CD4-positive, alpha-beta T cell treated with Interleukin-15 for 1 hour (primary cell): ENCODE data around the gene C4orf50.

Source experiments
- DNase-seq: peaks from one replicate; pipeline ENCODE4 v3.0.0-alpha.2; 2020

C4orf50 gene

DNA sequence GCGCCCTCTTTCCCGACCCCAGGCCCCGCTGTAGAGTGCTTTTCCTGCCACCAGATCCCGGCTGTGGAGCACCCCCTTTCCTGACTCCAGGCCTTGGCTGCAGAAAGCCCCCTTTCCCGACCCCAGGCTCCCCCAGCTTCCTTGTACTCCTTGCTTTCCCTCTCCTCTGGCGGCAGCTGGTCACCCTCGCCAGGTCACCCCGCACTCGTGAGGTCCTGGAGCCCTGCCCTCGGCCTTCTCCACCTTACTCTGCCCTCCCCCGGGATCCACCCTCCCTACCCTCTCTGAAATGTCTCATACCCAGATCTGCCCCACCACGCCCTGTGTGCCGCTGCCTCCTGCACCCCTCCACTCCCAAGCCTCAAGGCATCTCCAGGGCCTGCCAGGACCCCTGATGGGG is 25.0 kb upstream of the C4orf50 start:
- no peak for DNase-seq

DNA sequence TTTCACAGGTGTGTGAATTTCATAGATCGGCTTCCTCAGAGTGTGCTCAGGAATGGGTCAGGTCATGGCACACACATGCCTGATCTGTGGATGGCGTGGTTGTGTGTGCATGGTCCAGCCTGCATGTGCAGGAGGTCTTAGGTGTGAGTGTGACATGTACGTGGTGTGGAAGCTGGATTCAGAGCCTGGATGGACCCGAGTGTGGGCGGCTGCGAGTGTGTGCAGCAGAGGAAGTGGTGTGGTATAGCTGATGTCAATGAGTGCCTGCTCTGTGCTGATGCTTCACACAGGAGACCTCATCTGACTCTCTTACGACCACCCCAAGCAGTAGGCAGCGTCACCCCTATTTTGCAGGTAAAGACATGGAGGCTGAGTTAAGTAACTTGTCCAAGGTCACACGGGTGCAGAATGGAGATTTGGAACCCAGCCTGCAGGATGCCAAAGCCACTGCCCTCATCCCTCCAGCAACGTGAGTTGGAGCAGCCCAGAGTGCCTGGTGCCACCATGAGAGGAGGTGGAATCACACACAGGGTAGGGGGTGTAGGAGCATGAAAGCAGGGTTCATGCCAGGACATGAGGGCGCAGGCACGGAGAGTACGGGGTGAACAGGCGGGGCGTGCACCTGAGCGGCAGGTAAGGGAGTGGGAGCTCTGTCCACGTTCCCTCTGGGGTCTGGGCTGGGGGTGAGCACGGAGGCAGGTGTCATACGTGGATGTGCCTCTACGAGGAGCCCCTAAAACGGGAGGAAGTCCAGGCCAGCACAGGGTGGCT is 24.2 kb upstream of the C4orf50 start:
- no peak for DNase-seq

DNA sequence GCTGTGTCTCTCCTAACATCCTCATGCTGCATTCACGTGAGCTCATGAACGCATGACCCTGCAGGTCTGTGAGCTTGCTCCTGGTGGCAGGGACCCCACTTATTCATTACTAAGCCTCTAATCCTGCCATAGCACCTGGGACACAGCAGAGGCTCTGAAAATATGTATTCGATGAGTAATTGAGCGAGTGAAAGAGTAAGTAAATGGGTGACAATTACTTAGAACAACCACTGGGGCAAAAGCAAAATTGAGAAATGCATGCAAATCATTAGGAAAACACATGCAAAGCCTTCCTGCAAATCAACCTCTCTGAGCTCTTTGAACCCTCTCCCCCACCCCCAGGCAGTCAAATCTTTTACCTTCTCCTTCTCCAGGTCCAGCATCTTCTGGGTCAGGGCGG is 23.6 kb upstream of the C4orf50 start:
- no peak for DNase-seq

DNA sequence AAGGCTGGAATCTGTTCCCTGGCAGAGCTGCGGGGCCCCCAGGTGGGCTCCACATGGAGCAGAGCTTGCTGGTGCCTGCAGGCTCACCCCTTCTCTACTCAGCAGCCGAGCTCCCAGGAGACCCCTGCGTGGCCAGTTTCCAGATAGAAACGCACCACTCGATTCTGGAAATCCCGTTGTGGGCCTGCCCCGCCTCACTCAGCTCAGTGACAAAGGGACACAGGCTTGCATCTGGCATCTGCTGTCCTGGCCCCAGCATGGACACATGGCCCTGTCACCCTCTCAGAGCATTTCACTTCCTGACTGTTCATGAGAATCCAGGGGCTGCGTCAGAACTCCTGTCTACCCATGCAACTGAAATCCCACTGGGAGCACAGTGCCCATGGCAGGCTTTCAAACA is 20.5 kb upstream of the C4orf50 start:
- no peak for DNase-seq

GRCh38 chr4:6035786-6036185 is 17.6 kb upstream of the C4orf50 start:
- no peak for DNase-seq

GRCh38 chr4:6033381-6033780 is 15.2 kb upstream of the C4orf50 start:
- no peak for DNase-seq

DNA sequence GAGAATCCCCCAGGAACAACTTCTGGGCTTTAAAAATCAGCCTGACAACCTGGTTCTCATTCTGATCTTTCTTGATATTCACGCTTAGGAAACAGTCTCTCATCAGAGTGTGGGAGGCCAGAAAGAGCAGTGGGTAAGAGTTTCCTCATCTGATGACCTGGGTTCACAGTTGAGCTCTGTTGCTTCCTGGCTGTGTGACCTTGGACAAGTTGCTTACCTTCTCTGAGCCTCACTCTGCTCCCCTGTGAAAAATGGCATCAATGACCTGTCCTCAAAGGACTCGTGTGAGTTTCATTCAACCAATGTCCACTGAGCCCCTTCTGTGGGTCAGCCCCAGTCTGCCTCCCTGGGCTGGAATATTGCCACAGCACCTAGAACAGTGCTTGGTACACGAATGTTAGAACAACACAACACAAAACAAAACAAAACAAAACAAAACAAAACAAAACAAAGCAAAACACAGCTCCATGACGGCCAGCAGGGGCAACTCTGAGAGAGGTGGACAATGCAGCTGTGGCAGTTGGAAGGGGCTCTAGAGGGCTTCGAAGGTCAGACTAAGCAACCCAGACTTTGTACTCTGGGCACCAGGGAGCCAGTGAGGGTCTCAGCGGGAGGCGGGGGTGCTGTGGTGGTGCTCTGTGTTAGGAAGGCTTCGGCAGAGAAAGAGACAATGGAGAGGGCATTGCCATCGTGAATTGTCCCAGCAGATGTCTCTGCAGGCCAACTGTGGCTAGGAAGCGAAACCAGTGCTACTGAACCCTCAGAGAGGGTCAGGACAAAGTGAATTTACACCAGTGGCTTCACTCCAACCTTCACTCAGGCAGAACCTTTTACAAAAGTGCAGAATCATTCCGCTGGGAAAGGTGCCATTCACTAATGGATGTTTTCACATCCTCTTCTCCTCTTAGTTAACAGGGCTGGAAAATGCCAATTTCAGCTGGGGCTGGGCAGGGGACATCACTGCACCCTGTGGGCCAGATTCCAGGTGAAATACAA is 14.3 kb upstream of the C4orf50 start:
- no peak for DNase-seq

DNA sequence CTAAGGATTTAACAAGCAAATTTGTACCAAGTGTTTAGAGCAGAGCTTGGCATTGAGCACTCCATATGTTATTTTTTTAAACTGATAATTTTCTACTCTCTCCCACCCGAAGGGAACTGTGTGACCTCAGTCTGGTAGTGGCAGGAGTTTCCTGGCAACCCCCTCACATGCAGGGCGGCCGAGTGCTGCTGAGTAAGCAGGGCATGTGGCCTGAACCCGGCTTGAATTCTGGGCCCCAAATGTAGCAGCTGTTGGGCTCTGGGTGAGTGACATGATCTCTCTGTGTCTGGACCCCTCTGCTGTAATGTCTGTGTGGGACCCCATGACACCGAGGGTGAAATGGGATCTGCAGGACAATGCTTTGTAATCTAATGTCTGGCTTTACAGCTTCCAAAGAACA is 13.6 kb upstream of the C4orf50 start:
- DNase-seq: no peak

DNA sequence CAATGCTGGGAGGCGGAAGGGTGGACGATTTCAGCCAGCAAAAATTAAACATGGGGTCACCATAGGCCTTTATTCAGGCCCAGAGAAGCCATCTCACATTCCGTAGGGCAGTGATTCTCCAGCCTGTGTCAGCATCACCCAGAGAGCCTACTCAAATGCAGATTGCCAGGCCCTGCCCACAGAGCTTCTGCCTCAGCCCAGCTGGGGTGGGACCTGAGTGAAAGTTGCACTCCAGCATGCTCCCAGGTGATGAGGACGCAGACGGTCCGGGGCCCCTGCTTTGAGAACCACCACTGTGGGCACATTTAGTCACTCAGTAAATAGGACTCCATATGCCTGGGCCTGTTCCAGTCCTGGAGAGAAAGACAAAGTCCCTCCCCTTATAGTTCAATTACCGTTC is 12.4 kb upstream of the C4orf50 start:
- no peak for DNase-seq

DNA sequence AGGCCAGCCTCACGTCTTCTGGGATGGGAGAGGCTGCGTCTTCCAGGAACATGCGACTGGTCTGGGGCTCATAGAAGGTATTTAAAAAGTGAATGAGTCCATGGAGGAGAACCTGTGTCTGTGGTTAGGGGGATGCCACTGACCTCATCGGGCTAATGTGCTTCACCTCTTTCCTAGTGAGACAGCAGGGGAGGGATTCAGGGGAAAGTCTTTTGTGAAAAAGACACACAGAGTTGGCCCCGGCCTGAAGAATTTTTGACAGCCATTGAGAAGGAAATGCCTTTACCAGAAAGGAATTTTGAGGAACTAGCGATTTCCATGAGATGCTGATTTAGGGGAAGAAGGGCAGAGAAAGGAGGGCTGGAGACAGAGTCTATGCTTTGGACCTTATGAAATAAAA is 11.0 kb upstream of the C4orf50 start:
- no peak for DNase-seq

DNA sequence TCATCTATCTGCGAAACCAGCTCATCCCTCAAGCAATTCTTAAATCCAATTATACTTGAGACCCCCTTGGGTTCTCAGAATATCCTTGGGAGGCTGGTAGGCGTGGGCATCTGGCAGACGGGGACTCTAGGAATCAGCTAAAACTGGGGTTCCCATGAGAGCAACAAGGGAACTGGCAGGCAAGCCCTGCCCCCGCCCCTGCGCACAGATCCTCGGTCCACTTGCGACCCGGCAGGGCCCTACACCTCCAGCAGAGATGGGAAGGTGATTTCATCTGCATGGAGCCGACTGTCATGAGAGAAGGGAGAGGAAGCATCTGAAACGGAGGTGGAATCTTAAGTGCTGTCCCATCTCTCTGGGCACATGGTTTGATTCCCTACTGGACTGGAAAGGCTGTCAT is 9.9 kb upstream of the C4orf50 start:
- DNase-seq: no peak

DNA sequence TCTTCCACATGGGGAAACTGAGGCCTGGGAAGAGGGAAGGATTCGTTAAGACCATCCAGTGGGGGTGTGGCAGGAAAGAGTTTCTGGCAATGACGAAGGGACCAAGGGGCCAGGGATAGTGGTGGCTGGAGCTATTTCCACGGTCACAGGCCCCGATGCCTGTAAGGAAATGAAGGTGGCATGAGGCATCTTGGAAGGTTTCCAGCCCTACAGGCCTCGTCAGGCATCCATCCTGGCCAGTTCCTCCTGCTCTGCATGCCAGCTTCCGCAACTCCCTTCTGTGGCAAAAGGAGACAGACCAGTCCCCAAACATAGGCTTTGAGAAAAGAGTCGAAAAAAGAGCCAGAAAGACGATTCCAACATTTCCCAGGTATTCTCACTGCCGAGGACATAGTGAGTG is 9.2 kb upstream of the C4orf50 start:
- DNase-seq: no peak

DNA sequence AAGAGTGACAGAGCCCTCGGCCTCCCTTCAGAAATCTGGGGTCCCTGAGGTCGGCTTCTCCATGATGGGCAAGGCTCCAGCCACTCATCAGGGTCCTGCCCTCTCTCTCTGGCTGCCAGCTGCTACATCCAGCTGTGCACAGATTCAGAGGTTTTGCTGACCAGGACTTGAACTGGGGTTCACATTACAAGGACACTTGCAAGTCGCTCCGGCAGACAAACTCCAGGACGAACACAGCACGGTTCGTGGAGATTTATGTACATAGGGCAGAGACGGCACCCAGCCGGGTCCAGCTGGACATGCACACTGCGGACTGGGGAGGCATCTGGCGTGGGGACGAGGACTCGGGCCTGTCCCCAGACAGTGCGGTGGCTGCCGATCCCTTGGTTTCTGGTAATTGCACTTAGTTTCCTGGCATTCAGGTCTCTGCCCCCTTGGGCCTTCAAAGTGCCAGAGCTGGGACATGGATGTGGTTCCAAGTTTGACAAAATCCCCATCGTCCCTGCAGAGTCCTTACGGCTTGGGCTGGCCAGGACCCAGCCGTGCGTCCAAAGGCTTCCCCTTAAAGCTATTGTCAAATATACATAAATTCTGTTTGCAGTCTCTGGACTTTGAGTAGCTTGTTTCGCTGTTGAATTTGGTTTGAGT is 6.2 kb upstream of the C4orf50 start:
- DNase-seq: no peak

- DNase-seq: no peak
Measured at GRCh38 chr4:6023731-6024130, 5.5 kb upstream of the C4orf50 start.

- DNase-seq: no peak
Measured at GRCh38 chr4:6022607-6023288, 4.5 kb upstream of the C4orf50 start.

- no peak for DNase-seq
Measured at GRCh38 chr4:6021831-6022606, 3.8 kb upstream of the C4orf50 start.

- DNase-seq: no peak
Measured at GRCh38 chr4:6020613-6021012, 2.4 kb upstream of the C4orf50 start.

GRCh38 chr4:6019316-6020263 is 1.4 kb upstream of the C4orf50 start:
- DNase-seq: no peak

- DNase-seq: no peak
Measured at GRCh38 chr4:6017800-6018199, 431 bp downstream of the C4orf50 start.

- no peak for DNase-seq
Measured at GRCh38 chr4:6017030-6017429, 1.2 kb downstream of the C4orf50 start.

- DNase-seq: no peak
Measured at GRCh38 chr4:6013564-6013963, 4.7 kb downstream of the C4orf50 start.
